ENCODE data around the gene CPPED1.

CPPED1 gene

DNA sequence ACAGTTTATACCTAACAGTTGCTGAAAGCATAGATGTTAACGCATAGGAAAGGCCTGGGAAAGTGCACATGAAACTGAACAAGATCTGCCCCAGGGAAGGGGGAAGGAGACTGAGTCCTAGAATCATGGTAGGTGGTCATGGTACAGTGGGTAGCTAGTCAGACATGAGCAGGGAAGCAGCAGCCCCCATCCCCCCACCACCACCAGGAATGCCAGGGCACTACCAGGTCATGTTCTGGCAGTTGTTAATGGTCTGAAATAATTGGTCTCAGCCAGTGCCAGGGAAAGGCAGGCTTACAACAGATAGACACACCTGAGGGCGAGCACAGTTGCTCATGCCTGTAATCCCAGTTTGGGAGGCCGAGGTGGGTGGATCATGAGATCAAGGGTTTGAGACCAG is 185.2 kb downstream of the CPPED1 start:
- ChIA-PET CTCF (no interaction called here), POLR2A (interaction anchor here (0.7 kb wide), 1 partner anchor 809 kb away, joined by 4 read pairs; no protein-coding TSS in a partner anchor)
- H3K9me3 ChIP-seq (ENCODE audit: control insufficient read depth, insufficient read depth, low read depth, low read length), result no peaks in the 10 kb centered on the region
- no peak overlapping the region for H3K4me3 ChIP-seq (ENCODE audit: low read depth, low read length)
- no peaks in the 10 kb centered on the region for H3K4me1 ChIP-seq (ENCODE audit: control insufficient read depth, insufficient read depth, low read length)
- TF ChIP-seq, protein P1, sequence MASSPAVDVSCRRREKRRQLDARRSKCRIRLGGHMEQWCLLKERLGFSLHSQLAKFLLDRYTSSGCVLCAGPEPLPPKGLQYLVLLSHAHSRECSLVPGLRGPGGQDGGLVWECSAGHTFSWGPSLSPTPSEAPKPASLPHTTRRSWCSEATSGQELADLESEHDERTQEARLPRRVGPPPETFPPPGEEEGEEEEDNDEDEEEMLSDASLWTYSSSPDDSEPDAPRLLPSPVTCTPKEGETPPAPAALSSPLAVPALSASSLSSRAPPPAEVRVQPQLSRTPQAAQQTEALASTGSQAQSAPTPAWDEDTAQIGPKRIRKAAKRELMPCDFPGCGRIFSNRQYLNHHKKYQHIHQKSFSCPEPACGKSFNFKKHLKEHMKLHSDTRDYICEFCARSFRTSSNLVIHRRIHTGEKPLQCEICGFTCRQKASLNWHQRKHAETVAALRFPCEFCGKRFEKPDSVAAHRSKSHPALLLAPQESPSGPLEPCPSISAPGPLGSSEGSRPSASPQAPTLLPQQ (tag by site-specific recombination; IDR thresholded peaks at IDR 0.05), result no peak
- TF ChIP-seq ZNF600 (tag by site-specific recombination; IDR thresholded peaks at IDR 0.05) (no peak), HOXD13 (CRISPR knock-in tag; IDR thresholded peaks at IDR 0.05; ENCODE audit: borderline replicate concordance) (no peak), ZNF184 (tag by site-specific recombination; IDR thresholded peaks at IDR 0.05) (no peak), PRDM1 (tag by site-specific recombination; IDR thresholded peaks at IDR 0.05) (no peak), KLF7 (tag by site-specific recombination; IDR thresholded peaks at IDR 0.05; ENCODE audit: borderline replicate concordance) (no peak), TRIM28 (IDR thresholded peaks at IDR 0.05; ENCODE audit: borderline replicate concordance, low read length) (no peak), SP3 (tag by site-specific recombination; IDR thresholded peaks at IDR 0.05) (no peak), GFI1B (tag by site-specific recombination; IDR thresholded peaks at IDR 0.05) (no peak), GLI4 (tag by site-specific recombination; IDR thresholded peaks at IDR 0.05) (no peak), ZNF596 (tag by site-specific recombination; IDR thresholded peaks at IDR 0.05) (no peak), MYNN (tag by site-specific recombination; IDR thresholded peaks at IDR 0.05; ENCODE audit: borderline replicate concordance) (no peak)
- TF ChIP-seq, protein P2, sequence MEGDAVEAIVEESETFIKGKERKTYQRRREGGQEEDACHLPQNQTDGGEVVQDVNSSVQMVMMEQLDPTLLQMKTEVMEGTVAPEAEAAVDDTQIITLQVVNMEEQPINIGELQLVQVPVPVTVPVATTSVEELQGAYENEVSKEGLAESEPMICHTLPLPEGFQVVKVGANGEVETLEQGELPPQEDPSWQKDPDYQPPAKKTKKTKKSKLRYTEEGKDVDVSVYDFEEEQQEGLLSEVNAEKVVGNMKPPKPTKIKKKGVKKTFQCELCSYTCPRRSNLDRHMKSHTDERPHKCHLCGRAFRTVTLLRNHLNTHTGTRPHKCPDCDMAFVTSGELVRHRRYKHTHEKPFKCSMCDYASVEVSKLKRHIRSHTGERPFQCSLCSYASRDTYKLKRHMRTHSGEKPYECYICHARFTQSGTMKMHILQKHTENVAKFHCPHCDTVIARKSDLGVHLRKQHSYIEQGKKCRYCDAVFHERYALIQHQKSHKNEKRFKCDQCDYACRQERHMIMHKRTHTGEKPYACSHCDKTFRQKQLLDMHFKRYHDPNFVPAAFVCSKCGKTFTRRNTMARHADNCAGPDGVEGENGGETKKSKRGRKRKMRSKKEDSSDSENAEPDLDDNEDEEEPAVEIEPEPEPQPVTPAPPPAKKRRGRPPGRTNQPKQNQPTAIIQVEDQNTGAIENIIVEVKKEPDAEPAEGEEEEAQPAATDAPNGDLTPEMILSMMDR (tag by site-specific recombination; IDR thresholded peaks at IDR 0.05), result no peak
- H3K27ac ChIP-seq (ENCODE audit: extremely low read depth, low read depth, low read length), result no peak overlapping the region
- H3K36me3 ChIP-seq (ENCODE audit: control insufficient read depth in 2 of 2, insufficient read depth in 1 of 2, low read length in 2 of 2), result no peaks in the 10 kb centered on the region

DNA sequence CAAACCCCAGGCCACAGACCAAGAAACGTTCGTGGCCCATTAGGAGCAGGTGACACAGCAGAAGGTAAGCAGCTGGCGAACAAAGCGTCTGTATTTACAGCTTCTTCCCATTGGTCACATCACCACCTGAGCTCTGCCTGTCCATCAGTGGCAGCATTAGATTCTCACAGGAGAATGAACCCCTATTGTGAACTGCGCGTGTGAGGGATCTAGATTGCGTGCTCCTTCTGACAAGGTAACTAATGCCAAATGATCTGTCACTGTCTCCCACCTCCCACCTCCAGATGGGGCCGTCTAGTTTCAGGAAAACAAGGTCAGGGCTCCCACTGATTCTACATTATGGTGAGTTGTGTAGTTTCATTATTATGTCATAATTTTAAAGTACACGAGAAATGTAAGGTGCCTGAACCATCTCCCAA is 186.3 kb downstream of the CPPED1 start:
- TF ChIP-seq ZNF571 (tag by site-specific recombination; IDR thresholded peaks at IDR 0.05), result no peak
- no peaks in the 10 kb centered on the region for H3K36me3 ChIP-seq (ENCODE audit: control insufficient read depth in 2 of 2, insufficient read depth in 1 of 2, low read length in 2 of 2)
- no peak overlapping the region for H3K27ac ChIP-seq (ENCODE audit: extremely low read depth, low read depth, low read length)
- no peaks in the 10 kb centered on the region for H3K9me3 ChIP-seq (ENCODE audit: control insufficient read depth, insufficient read depth, low read depth, low read length)
- CTCF ChIA-PET, result no interaction called here
- H3K4me1 ChIP-seq (ENCODE audit: control insufficient read depth, insufficient read depth, low read length), result no peaks in the 10 kb centered on the region
- H3K4me3 ChIP-seq (ENCODE audit: low read depth, low read length), result no peak overlapping the region
- POLR2A ChIA-PET, result no interaction called here

DNA sequence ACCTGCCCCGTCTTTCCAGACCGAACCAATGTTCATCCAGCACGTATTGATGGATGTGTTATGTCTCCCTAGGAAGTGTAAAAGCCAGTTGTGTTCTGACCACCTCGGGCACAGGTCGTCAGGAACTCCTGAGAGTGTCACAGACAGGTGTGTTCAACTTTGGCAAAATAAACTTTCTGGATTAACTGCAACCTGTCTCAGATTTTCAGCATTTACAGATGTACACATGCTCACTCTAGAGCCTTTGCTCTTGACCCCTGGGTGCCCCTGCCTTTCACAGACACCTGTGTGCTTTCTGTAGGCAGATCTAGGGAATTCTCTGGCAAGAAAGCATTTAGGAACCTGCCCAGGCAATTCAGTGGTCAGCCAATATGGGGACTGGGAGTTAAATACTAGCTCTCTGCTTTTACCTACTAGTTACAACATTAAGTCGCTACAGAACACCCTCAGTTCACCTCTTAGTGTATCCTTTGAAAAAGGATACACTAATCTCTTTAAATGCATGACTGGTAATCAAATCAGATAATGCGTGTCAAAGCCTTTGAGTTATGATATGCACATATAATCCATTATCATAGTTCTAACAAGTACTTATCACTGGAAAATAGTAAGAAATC is 188.9 kb downstream of the CPPED1 start:
- CTCF ChIA-PET, result no interaction called here
- TF ChIP-seq, protein P3, sequence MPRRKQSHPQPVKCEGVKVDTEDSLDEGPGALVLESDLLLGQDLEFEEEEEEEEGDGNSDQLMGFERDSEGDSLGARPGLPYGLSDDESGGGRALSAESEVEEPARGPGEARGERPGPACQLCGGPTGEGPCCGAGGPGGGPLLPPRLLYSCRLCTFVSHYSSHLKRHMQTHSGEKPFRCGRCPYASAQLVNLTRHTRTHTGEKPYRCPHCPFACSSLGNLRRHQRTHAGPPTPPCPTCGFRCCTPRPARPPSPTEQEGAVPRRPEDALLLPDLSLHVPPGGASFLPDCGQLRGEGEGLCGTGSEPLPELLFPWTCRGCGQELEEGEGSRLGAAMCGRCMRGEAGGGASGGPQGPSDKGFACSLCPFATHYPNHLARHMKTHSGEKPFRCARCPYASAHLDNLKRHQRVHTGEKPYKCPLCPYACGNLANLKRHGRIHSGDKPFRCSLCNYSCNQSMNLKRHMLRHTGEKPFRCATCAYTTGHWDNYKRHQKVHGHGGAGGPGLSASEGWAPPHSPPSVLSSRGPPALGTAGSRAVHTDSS (tag by site-specific recombination; IDR thresholded peaks at IDR 0.05), result no peak
- TF ChIP-seq ZNF561 (tag by site-specific recombination; IDR thresholded peaks at IDR 0.05; ENCODE audit: borderline replicate concordance), result no peak
- TF ChIP-seq, protein P4, sequence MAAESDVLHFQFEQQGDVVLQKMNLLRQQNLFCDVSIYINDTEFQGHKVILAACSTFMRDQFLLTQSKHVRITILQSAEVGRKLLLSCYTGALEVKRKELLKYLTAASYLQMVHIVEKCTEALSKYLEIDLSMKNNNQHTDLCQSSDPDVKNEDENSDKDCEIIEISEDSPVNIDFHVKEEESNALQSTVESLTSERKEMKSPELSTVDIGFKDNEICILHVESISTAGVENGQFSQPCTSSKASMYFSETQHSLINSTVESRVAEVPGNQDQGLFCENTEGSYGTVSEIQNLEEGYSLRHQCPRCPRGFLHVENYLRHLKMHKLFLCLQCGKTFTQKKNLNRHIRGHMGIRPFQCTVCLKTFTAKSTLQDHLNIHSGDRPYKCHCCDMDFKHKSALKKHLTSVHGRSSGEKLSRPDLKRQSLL (tag by site-specific recombination; IDR thresholded peaks at IDR 0.05), result no peak
- Histone ChIP-seq H3K9me3 (ENCODE audit: control insufficient read depth, insufficient read depth, low read depth, low read length) (no peaks in the 10 kb centered on the region), H3K4me1 (ENCODE audit: control insufficient read depth, insufficient read depth, low read length) (no peaks in the 10 kb centered on the region), H3K4me3 (ENCODE audit: low read depth, low read length) (no peak overlapping the region), H3K27ac (ENCODE audit: extremely low read depth, low read depth, low read length) (no peak overlapping the region), H3K36me3 (ENCODE audit: control insufficient read depth in 2 of 2, insufficient read depth in 1 of 2, low read length in 2 of 2) (no peaks in the 10 kb centered on the region)
- POLR2A ChIA-PET, result no interaction called here
